Lower leg skin (tissue), 4 donors: ENCODE measurements around the gene CBFA2T3. TPM values are rescaled to one million over a fixed set of nuclear protein-coding genes. Genes with fewer than 3 reads are reported as not detected.

Experiments
- DNase-seq, 2 donors: peaks; one replicate each; pipeline ENCODE4 v3.0.0-alpha.2; 2019; ENCODE audit warnings: low spot score in 2 of 2
- H3K4me3 ChIP-seq: fragments of 200-600 bp; sonication (generic); 2 replicates; pipeline ENCODE4 v1.5.1; 2017; ENCODE audit warnings: mild to moderate bottlenecking, low read depth; ENCODE audit not compliant: poor library complexity, severe bottlenecking
- POLR2A ChIP-seq, 2 donors: fragments of 450-650 bp; IDR thresholded peaks; one replicate each; pipeline ENCODE4 v1.6.1; 2016 to 2017; ENCODE audit warnings: antibody characterized with exemption in 2 of 2, mild to moderate bottlenecking in 1 of 2, moderate library complexity in 1 of 2
- WGBS, 2 donors: methylation state at CpG; one replicate each; pipeline ENCODE4 v1.1.5; 2018; 5-methylcytosine and 5-hydroxymethylcytosine counted together
- intact Hi-C: fragments of 100-400 bp; cut with DNase I; formaldehyde crosslinking; loops from one replicate; pipeline ENCODE4 v1.15.0; 2023; ENCODE audit warnings: low total_unique reads
- total RNA-seq, 4 donors: library from RNA; depleted of rRNA; stranded (reverse); fragments of >200 nt; gene quantifications; one replicate each; pipeline ENCODE4 v1.1.0, GENCODE V29; 2016
- TF ChIP-seq, protein P1 (sequence below), 3 donors: fragments of 450-650 bp; IDR thresholded peaks; one replicate each; pipeline ENCODE4 v1.5.1; 2016; ENCODE audit warnings: antibody characterized with exemption in 3 of 3, mild to moderate bottlenecking in 3 of 3, moderate library complexity in 2 of 3

The CBFA2T3 gene
- total RNA-seq, 4 donors from 2014 or later = 0.93 to 4.4 (median 2.9) TPM

DNA sequence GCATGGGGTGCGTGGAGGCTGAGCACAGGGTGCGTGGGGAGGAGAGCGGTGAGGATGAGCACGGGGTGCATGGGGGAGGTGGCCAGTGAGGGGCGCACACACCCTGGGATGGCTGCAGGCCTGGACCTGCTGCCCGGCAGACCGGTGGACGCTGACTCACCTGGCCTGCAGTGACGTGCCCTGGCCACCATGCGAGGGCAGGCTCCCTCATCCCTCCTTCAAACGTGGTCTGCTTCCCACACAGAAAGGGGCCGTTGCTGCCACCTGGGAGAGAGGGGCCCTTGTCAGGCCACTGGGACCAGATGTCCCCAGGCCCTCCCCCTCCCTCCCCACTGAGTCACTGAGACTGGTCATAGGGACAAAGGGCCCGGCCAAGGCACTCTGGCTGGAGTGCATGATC lies 145.2 kb downstream of the CBFA2T3 start:
- 68 to 73% methylated on average over 9 to 13 of the region's 13 CpGs for WGBS, 2 donors
- intact Hi-C loops = no loop called here
- DNase-seq = no peak
- no peak overlapping the region for H3K4me3 ChIP-seq
- no peak for TF ChIP-seq POLR2A (IDR thresholded peaks at IDR 0.05)
- TF ChIP-seq, protein P1, sequence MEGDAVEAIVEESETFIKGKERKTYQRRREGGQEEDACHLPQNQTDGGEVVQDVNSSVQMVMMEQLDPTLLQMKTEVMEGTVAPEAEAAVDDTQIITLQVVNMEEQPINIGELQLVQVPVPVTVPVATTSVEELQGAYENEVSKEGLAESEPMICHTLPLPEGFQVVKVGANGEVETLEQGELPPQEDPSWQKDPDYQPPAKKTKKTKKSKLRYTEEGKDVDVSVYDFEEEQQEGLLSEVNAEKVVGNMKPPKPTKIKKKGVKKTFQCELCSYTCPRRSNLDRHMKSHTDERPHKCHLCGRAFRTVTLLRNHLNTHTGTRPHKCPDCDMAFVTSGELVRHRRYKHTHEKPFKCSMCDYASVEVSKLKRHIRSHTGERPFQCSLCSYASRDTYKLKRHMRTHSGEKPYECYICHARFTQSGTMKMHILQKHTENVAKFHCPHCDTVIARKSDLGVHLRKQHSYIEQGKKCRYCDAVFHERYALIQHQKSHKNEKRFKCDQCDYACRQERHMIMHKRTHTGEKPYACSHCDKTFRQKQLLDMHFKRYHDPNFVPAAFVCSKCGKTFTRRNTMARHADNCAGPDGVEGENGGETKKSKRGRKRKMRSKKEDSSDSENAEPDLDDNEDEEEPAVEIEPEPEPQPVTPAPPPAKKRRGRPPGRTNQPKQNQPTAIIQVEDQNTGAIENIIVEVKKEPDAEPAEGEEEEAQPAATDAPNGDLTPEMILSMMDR (IDR thresholded peaks at IDR 0.05) = no peak

DNA sequence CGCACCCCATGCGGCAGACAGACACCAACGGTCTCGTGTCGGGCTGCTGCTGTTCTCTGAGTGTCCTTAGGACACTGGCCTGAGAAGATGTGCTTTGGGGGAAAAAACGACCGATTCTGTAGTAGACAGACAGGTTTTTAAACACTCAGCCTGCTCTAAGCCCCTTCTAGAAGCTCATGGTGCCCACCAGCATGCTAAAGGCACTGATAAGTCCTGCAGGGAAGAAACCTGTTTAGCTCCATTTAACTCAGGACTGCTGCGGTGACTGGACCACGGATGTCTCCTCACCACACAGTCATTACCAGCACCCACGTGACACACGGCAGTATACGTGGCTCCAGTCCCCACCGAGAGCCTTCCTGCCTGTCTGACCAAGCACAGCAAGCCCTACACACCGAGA lies 146.2 kb downstream of the CBFA2T3 start:
- intact Hi-C loops = no loop called here
- TF ChIP-seq, protein P1 (IDR thresholded peaks at IDR 0.05) = no peak
- no peak for TF ChIP-seq POLR2A (IDR thresholded peaks at IDR 0.05)
- 91 to 92% methylated on average over 14 of the region's 14 CpGs for WGBS, 2 donors
- no peak for DNase-seq
- no peak overlapping the region for H3K4me3 ChIP-seq

DNA sequence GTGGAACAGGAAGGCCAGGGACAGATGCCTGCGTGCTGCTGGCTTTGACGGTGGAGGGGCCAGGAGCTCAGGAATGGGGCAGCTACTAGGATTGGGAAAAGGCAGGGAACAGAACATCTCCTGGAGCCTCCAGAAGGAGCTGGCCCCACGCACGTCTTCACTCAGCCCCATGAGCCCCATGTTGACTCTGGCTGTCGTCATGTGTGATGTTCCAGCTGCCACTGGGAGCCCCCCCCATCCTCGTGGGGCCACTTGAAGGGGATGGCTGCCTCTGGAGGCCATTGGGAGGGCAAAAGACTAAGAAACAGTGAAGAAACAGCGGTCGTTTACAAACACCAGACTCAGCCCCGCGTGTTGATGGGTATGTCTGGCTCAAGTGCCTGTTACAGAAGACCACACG lies 146.7 kb downstream of the CBFA2T3 start:
- TF ChIP-seq POLR2A (IDR thresholded peaks at IDR 0.05) = no peak
- TF ChIP-seq, protein P1 (IDR thresholded peaks at IDR 0.05) = no peak
- no peak for DNase-seq
- 72 to 81% methylated on average over 11 of the region's 11 CpGs for WGBS, 2 donors
- H3K4me3 ChIP-seq = no peak overlapping the region
- intact Hi-C loops = no loop called here

DNA sequence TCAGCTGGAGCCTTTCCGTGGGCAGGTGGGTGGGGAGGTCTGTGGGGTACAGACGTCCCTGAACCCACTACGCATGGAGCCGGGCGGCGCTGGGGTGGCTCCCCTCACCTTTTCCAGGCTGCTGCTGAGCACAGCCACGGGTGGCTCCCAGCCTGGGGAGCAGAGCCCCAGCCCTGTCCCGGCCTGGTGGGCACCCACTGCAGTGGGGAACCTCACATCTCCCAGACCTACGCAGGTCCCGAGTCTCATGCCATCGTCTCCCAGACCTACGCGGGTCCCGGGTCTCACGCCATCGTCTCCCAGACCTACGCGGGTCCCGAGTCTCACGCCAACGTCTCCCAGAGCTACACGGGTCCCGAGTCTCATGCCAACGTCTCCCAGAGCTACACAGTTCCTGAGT lies 148.3 kb downstream of the CBFA2T3 start:
- 84 to 85% methylated on average over 19 to 22 of the region's 24 CpGs for WGBS, 2 donors

DNA sequence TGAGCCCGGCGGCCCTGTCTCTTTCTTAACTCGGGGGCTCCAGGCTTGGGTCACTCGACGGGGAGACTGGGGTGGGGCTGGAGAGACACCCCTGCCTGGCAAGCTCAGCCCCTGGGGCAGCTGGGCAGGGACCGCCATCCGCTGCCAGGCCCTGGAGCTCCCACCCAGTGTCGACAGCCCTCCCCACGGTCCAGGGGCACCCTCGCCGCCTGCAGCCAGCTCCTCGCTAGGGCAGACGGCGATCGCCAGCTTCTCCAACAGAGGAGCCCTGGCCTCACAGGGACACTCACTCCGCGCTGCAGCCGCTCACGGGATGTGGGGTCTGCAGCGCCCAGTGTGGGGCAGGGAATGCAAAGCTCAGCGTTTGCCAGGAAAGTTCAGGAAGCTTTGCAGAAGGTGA lies 149.3 kb downstream of the CBFA2T3 start:
- intact Hi-C loops = no loop called here
- H3K4me3 ChIP-seq = no peak overlapping the region
- TF ChIP-seq POLR2A (IDR thresholded peaks at IDR 0.05) = no peak
- TF ChIP-seq, protein P1 (IDR thresholded peaks at IDR 0.05) = no peak
- WGBS, 2 donors = 87 to 94% methylated on average over 15 to 18 of the region's 21 CpGs
- no peak for DNase-seq

More for the DNA sequence above, 148.3 kb downstream of the CBFA2T3 start:
- no peak overlapping the region for H3K4me3 ChIP-seq
- TF ChIP-seq POLR2A (IDR thresholded peaks at IDR 0.05) = no peak
- TF ChIP-seq, protein P1 (IDR thresholded peaks at IDR 0.05) = no peak
- intact Hi-C loops = no loop called here
- DNase-seq = no peak
